Sigmoid colon (tissue), 4 donors: ENCODE results near the gene CSRP1.
A peak's percentile ranks its signal among the peaks of the same experiment; 100 is the strongest.

Source experiments
- EP300 ChIP-seq, 4 donors: sonication (generic); formaldehyde crosslinking; IDR thresholded peaks; one replicate each; pipeline ENCODE4 v1.6.1; 2017; ENCODE audit warnings: antibody characterized with exemption in 4 of 4
- POLR2A ChIP-seq, 2 donors: fragments of 450-650 bp; IDR thresholded peaks; one replicate each; pipeline ENCODE4 v1.6.1; 2016; ENCODE audit warnings: antibody characterized with exemption in 2 of 2, mild to moderate bottlenecking in 2 of 2, moderate library complexity in 2 of 2
- POLR2AphosphoS5 ChIP-seq, 4 donors: sonication (generic); formaldehyde crosslinking; IDR thresholded peaks; one replicate each; pipeline ENCODE4 v1.6.1; 2017; ENCODE audit warnings: antibody characterized with exemption in 4 of 4
- TF ChIP-seq, protein P1 (sequence below), 4 experiments: fragments of 450-650 bp in 3 of 4; fragments of 200-600 bp in 1 of 4; IDR thresholded peaks; one replicate each; pipeline ENCODE4 v1.5.1; 2016 to 2019; ENCODE audit warnings: antibody characterized with exemption in 4 of 4, mild to moderate bottlenecking in 3 of 4, moderate library complexity in 2 of 4

DNA sequence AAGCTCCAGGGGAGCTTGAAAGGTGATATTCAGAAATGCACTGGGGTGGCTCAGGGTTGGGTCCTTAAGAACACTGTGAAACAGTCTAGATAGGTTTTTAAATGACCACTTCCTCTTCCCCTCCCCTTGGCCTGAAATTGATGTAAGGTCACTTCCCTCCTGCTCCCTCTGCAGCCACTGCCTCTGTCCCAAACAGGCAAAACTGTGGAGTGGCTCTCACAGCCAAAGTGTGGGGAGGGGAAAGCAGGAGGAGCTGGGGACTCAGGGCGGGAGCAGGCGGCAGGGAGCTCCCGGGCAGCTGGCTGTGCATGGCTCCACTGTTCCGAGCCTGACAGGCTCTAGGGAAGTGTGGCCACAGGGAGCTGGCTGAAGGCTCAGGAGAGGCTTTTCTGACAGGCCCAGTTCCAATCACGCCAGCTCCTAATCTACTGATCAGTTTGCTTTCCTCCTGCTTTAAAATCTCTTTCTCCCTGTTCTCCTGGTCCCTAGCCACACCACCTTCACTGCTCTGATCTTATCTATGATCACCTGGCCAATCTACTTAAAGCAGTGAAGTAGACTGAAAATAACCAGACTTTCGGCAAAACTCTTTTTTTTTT is 5.1 kb upstream of the CSRP1 start:
- TF ChIP-seq, protein P1, sequence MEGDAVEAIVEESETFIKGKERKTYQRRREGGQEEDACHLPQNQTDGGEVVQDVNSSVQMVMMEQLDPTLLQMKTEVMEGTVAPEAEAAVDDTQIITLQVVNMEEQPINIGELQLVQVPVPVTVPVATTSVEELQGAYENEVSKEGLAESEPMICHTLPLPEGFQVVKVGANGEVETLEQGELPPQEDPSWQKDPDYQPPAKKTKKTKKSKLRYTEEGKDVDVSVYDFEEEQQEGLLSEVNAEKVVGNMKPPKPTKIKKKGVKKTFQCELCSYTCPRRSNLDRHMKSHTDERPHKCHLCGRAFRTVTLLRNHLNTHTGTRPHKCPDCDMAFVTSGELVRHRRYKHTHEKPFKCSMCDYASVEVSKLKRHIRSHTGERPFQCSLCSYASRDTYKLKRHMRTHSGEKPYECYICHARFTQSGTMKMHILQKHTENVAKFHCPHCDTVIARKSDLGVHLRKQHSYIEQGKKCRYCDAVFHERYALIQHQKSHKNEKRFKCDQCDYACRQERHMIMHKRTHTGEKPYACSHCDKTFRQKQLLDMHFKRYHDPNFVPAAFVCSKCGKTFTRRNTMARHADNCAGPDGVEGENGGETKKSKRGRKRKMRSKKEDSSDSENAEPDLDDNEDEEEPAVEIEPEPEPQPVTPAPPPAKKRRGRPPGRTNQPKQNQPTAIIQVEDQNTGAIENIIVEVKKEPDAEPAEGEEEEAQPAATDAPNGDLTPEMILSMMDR (IDR thresholded peaks at IDR 0.05): no peak
- no peak for TF ChIP-seq POLR2A (IDR thresholded peaks at IDR 0.05)
- TF ChIP-seq POLR2AphosphoS5 (IDR thresholded peaks at IDR 0.05): peak in 2 of 4 donors; percentile 46 to 58
- no peak for TF ChIP-seq EP300 (IDR thresholded peaks at IDR 0.05)
